ENCODE data around the gene ZPBP.

DNA sequence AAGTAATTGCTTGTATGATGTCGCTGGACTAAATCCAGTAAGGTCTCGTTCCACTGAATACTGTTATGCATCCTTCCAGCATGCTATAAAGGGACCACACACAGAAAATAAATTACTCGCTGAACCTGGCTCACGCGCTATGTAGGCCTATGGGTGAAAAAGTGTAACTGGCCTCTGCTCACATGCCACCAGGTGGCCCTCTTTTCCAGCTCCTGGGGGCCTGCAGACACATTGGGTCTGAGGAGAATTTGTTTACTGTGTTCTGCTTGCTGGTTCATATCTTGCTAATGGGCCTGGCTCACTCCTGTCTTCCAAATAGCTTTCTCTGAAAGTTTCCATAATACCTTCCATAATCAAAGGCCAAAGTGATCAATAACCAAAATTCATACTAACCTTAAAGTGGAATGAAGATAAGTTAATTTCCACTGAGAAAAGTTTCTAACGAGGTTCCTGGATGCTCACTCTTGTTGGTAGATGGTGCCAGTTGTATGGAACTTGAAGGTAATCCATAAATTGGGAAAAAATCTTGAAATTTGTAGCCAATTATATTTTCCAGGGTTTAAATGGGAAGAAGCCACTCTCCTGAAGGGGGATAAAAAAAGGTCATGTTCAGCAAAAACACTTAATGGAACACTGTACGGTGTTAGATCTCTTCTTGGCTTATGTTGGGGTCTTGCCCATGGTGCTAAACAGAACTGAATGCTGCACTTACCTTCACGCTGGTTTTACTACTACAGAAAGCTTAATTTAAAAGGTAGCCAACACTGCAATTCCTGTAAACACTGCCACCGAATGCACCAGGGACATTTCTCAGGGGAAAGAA, 27.0 kb upstream of the ZPBP start:
- TF ChIP-seq, protein P1, sequence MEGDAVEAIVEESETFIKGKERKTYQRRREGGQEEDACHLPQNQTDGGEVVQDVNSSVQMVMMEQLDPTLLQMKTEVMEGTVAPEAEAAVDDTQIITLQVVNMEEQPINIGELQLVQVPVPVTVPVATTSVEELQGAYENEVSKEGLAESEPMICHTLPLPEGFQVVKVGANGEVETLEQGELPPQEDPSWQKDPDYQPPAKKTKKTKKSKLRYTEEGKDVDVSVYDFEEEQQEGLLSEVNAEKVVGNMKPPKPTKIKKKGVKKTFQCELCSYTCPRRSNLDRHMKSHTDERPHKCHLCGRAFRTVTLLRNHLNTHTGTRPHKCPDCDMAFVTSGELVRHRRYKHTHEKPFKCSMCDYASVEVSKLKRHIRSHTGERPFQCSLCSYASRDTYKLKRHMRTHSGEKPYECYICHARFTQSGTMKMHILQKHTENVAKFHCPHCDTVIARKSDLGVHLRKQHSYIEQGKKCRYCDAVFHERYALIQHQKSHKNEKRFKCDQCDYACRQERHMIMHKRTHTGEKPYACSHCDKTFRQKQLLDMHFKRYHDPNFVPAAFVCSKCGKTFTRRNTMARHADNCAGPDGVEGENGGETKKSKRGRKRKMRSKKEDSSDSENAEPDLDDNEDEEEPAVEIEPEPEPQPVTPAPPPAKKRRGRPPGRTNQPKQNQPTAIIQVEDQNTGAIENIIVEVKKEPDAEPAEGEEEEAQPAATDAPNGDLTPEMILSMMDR (IDR thresholded peaks at IDR 0.05): no peak
- no peak for TF ChIP-seq POLR2A (IDR thresholded peaks at IDR 0.05)
